Stromal cell of bone marrow (primary cell): ENCODE measurements around the gene C1RL.
A peak's percentile ranks its signal among the peaks of the same experiment; 100 is the strongest.

Experiments used
- DNase-seq: peaks from one replicate; pipeline ENCODE4 v3.0.0-alpha.2; 2012; ENCODE audit warnings: low read depth

C1RL gene

GRCh38 chr12:7091660-7092228 lies 17.3 kb downstream of the C1RL start:
- no peak for DNase-seq

GRCh38 chr12:7091171-7091570 lies 17.8 kb downstream of the C1RL start:
- no peak for DNase-seq

- DNase-seq, result no peak
These were observed 18.6 kb downstream of the C1RL start for GRCh38 chr12:7090222-7090998.

- no peak for DNase-seq
These were observed 19.7 kb downstream of the C1RL start for GRCh38 chr12:7089196-7089871.

- DNase-seq, result no peak
These were observed 25.9 kb downstream of the C1RL start for GRCh38 chr12:7083125-7083524.

GRCh38 chr12:7081037-7081436 lies 28.0 kb downstream of the C1RL start:
- DNase-seq, result no peak

- no peak for DNase-seq
These were observed 29.2 kb downstream of the C1RL start for GRCh38 chr12:7079826-7080125.

GRCh38 chr12:7078163-7078562 lies 30.9 kb downstream of the C1RL start:
- no peak for DNase-seq

- DNase-seq, result no peak
These were observed 32.5 kb downstream of the C1RL start for GRCh38 chr12:7076493-7076892.

GRCh38 chr12:7075939-7076338 lies 33.1 kb downstream of the C1RL start:
- DNase-seq, result peak; percentile 53

GRCh38 chr12:7075518-7075917 lies 33.5 kb downstream of the C1RL start:
- no peak for DNase-seq

- DNase-seq, result no peak
These were observed 35.1 kb downstream of the C1RL start for GRCh38 chr12:7073946-7074345.

GRCh38 chr12:7072554-7072953 lies 36.5 kb downstream of the C1RL start:
- DNase-seq, result no peak

- no peak for DNase-seq
These were observed 37.0 kb downstream of the C1RL start for GRCh38 chr12:7072035-7072434.

- DNase-seq, result no peak
These were observed 39.6 kb downstream of the C1RL start for GRCh38 chr12:7069386-7069785.

GRCh38 chr12:7068994-7069346 lies 40.0 kb downstream of the C1RL start:
- no peak for DNase-seq

- DNase-seq, result no peak
These were observed 40.6 kb downstream of the C1RL start for GRCh38 chr12:7068240-7068993.

GRCh38 chr12:7067096-7067495 lies 41.9 kb downstream of the C1RL start:
- DNase-seq, result no peak

GRCh38 chr12:7066596-7066995 lies 42.4 kb downstream of the C1RL start:
- DNase-seq, result no peak

- DNase-seq, result no peak
These were observed 43.9 kb downstream of the C1RL start for GRCh38 chr12:7065073-7065623.

- peak; percentile 20 for DNase-seq
These were observed 44.5 kb downstream of the C1RL start for GRCh38 chr12:7064516-7064915.

GRCh38 chr12:7061596-7061995 lies 47.4 kb downstream of the C1RL start:
- no peak for DNase-seq

- no peak for DNase-seq
These were observed 47.9 kb downstream of the C1RL start for GRCh38 chr12:7061138-7061537.
